GM12891 (cell line): ENCODE data around the gene DIP2A.

Experiments used
- PAX5 ChIP-seq: IDR thresholded peaks from 2 replicates; pipeline ENCODE4 v1.6.1; 2011; ENCODE audit warnings: low read length, moderate library complexity, mild to moderate bottlenecking; ENCODE audit not compliant: insufficient read depth, severe bottlenecking
- POLR2A ChIP-seq: IDR thresholded peaks from 2 replicates; pipeline ENCODE4 v1.6.1; 2011; ENCODE audit warnings: low read depth, low read length, control low read depth
- POLR2AphosphoS5 ChIP-seq: IDR thresholded peaks from 2 replicates; pipeline ENCODE4 v1.6.1; 2011; ENCODE audit warnings: low read depth, low read length, control low read depth
- POU2F2 ChIP-seq: IDR thresholded peaks from 2 replicates; pipeline ENCODE4 v1.6.1; 2011; ENCODE audit warnings: low read depth, mild to moderate bottlenecking, control low read depth, low read length, moderate library complexity
- TAF1 ChIP-seq: IDR thresholded peaks from 2 replicates; pipeline ENCODE4 v1.6.1; 2011; ENCODE audit warnings: low read depth, low read length, control low read depth

GRCh38 chr21:46425041-46425440 lies 33.6 kb upstream of the DIP2A start:
- no peak for TF ChIP-seq POLR2A
- TF ChIP-seq POLR2AphosphoS5 = no peak
- TF ChIP-seq TAF1 = no peak
- no peak for TF ChIP-seq PAX5
- no peak for TF ChIP-seq POU2F2
